NOMO-1 treated with DMSO at 0.1 percent for 48 hours (cell line): ENCODE results near the gene MAML3.

Experiments
- DNase-seq: peaks from one replicate; lab custom pipeline; 2025; ENCODE audit not compliant: unreplicated experiment; lab: John Stamatoyannopoulos, UW

Gene MAML3

DNA sequence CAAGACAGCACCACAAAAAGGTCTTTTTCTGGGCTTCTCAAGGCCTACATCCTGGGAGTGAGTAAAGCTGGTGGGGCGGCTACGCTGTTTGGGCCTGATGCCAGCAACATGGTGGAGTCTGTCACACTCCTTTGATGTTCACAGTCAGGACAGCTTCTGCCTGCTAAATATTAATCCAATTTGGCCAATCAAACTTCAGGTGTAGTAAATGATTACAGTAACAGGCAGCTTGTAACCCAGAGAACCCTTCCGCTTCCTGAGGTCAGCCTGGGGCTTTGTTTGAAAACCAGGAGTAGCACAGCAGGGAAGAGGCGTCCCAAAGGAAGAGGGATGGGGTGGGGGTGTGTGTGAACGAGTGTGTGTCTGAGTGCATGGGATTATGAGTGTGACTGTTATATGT lies 220.4 kb downstream of the MAML3 start:
- no peak for DNase-seq

DNA sequence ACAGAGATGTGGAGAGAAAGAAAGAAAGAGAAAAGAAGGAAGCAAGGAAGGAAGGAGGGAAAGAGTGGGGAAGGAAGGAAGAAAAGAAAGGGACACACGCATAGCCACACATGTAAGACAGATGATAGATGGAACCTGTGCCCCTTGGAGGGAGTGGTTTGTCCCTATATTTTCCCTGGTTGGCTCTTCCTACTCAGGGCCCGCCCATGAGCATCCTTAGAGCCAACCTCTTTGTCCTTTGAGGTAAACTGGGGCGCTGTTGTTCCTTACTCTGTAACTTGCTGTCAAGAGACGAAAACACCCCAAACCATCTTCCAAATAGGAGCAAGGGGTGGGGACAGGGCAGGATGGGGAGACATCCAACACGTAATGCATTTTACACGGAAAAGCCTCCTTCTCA lies 220.9 kb downstream of the MAML3 start:
- no peak for DNase-seq

DNA sequence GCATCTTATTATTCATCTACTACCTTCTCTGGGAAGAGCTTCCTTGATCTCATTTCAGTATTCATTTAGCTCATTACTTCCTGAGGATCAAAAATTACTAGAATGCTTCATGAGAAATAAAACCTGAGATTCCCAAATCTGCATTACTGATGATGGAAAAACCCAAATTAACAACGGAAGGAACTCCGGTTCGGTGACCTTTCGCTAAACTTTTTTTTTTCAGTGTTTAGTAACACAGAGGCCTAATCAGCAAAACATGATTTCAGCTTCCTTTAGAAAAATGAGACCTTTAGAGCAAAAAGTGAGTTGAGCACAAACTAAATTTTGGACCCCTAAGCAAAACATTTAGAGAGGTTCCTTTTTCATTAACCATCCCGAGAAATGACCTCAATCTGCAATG lies 229.2 kb downstream of the MAML3 start:
- no peak for DNase-seq

DNA sequence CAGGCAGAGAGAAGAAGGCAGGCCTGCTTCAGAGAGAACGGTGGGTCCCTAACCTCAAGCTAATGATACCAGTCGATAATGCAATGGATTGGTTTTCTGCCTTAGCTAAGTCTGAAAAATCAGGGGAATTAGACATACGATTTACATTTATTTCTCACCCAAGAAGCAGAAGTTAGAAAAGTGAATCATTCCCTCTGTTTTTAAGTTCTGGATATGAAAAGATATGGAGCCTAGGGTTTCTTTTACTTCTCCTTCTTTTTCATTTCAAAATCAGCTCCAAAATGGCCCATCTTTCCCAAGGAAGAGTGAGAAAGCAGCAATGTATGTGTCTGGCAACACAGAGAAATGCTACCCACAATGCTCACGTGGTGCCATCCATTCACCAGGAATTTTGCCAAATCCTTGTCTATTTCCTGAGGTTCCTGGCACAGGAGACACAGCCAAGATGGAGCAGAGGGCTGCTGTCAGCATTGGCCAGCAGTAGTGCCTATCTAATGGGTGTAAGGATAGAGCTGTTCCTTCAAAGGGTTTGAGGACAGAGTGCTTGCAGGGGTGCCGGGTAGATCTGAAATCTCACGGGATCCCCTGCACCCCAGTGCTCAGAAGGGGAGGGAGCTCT lies 231.5 kb downstream of the MAML3 start:
- no peak for DNase-seq

DNA sequence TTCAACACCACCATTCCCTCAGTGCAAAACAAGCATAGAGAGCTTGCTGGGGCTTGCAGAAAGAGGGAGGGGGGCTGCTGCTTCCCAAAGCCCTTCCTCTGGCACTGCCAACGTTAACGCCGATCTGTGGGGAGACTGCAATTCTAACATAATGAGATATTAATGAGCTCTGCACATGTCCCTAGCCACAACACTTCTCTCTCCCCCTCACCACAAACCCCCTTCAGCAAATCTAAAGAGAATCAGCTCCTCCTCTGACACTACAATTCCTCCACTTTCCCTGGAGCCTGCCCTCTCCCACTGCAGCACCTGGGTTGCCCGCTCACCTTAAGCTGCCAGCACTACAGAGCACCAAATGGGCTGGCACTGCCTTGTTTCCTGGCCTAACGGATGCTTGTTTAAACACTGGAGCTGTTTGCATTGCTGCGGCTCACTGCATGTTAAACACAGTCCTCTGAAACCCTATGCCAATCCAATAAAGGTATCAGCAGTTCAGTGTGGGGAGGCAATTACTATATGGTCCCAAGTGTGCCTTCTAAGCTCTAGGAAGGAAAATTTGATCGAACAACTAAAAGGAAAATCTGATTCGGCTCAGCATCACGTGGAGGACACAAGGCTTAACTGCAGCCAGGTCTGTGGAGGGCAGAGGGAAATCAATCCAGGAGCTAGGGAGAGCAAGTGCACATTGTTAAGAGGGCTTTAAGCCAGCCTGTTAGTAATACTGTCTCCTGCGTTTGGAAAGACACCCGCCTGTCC lies 232.4 kb downstream of the MAML3 start:
- DNase-seq: no peak

DNA sequence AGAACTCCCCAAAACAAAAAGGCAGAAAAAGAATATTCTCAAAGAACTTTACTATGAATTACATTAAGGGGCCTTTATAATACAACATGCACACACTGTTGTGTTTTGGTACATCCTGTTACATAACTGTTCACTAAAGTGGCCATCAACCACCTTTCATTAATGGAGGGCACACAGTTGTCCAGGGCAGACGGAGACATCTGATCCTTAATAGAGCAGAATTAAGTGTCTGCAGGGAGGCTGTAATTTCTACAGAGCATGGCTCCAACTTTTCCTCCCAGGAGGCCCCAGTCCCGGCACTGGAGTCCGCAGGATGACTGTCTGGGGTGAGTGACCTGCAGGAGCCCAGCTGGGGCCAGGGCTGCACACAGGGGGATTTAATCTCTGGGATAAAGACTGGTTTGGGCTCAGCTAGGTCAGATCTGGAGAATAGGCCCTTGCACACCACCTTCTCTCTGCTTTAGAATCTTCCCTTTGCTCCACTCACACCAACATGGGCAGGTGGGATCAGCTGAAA lies 233.4 kb downstream of the MAML3 start:
- DNase-seq: no peak

DNA sequence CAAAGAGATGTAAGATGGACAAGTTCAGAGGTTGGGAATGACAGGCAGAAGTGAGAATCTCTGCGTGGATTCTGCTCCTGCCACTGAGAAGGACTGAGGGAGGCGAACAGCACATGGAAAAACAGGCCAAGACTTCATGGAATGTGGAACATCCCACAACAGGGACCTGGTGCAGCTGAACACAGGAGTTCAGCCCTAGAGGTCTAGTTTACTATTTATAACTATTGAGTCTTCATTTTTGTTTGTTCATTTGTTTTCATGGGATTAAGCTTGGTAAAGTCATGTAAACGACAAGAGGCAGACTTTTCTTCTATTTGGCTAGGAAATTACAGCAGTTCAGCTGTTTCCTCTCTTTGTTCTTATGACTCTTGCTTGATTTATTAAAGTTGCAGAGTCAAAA lies 234.5 kb downstream of the MAML3 start:
- DNase-seq: no peak

DNA sequence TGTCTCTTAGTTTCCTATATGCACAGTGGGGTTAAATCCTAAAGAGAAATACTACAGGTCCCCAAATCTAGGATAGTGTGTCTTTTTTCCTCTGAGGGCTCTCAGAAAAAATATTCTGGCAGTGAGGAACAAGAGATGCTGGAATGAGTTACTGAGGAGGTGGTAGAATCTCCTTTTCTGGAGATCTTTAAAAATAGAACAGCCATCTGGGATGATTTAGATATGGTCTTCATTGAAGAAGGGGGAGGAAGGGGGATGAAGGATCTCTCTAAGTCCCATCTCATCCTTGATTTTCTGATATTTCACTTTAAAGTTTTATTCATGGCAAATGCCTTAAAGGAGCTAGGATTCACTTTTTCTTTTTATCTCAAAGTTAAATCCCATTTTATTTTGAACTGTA lies 235.0 kb downstream of the MAML3 start:
- no peak for DNase-seq

DNA sequence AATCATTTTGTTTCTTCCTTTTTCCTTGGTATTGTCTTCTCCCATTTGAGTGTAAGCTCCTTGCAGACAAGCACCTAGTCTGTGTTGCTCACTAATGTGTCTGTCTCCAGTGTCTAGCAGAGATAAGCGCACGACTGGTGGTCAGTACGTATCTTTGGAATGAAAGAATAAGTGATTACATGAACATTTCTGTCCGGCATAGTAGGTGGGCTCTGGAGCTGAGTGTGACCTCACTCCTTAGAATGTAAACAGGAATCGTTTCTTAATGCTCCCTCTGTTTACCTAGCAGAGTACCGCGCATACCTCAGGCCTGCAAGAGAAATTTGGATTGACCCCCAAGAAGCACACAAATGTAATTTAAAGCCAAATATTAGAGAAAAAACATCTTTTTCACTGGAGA lies 235.4 kb downstream of the MAML3 start:
- DNase-seq: no peak

DNA sequence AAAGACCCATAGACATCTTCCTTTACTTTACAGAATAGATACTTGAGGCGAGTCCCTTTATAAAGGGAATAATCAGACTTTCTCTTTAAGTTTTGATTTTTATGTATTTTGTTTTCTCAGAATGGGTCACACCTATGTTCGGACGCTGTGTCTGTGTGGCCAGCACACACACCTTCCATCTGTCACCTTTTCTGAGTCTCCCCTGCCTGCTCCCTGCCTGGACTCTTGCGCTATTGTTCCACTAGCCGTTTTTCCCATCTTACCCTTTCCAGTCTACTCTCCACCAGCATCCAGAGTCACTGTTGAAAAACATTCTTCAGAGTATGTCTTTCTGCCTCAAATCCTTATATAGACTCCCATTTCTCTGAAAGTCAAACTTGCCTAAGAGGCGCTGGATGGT lies 236.1 kb downstream of the MAML3 start:
- no peak for DNase-seq

DNA sequence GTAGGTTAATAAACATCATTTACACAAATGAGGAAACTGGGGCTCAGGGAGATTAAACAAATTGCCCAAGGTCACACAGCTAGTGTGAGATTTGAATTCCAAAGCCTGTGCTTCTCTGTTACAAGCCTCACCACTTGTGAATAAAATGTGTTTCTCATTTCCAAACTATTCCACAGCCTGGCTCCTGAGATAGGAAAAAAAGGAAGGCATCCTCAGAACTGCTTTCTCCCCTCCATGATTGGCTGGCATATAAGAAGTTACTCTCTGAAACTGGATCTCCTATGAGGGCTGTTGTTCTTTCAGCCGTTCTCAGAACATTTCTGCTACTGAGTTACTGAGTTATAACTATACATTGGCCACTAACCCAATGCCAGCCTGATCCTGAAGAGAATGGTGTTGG lies 237.9 kb downstream of the MAML3 start:
- DNase-seq: no peak

DNA sequence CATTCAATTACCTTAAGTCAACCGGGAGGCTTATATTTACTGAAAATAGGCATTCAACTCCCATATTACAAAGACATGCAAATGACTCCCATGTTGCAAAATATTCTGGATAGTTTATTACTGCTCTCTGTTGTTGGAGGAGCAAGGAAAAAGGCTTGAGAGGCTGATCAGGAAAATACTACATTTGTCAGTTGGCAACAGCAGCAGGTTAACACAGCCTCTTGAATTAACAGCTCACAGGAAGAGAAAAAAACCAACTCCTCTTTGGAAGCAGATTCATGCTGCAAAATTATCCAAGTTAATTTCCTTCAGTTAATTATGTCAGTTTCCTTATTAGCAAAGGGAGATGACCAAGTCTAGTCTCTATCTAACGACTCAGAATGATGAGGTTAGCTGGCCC lies 238.9 kb downstream of the MAML3 start:
- DNase-seq: no peak

DNA sequence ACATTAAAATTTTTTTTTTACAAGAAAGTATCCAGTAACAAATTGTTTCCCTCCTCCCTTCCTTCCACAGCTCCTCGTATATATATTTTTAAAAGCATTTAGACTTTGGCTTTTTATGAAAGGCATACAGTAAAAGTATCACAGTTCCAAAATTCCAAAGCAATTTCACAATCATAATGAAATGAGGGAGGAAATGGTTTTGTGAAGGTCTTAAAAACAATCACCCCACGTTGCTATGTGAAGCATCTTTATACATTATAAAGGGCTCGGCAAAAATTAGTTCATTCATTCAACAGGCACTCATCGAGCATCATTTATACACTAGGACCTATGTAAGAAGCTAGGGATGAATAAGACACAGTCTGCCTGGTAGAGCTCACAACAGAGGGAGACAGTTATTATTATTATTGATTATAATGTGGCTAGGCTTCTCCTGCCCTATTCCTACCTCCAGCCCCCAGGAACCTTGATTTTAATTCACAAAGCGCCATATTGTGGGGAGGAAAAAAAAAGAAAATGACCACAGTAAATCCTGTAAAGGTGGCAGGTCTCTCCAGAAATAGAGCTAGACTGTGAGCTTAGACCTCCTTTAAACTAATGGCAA lies 239.9 kb downstream of the MAML3 start:
- DNase-seq: no peak

DNA sequence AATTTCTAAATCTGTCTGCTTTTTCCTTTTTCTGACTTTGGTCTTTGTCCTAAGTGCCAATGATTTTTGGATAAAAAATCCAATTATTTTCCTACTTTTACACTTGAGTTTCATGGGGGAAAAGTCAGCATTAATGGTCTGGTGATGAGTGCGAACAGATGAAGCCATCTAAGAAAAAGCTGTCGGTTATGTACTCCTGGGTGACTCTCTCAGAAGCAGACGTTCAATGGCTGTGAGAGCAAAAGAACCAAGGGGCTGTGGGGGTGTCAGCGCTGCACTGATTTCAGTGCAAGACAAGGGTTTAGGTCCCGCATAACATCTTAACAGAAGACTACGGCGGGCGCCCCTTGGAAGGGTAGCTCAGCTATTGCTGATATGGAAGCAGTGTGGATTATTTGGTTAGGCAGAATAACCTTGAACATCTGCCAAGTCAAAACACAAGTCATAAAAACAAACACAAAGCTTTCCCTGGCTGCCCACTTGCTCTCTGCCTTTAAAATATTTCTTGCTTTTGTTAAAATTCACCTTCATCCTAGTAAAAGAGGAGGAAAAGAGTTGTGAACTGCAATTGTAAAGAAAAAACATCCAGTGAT lies 240.5 kb downstream of the MAML3 start:
- no peak for DNase-seq

DNA sequence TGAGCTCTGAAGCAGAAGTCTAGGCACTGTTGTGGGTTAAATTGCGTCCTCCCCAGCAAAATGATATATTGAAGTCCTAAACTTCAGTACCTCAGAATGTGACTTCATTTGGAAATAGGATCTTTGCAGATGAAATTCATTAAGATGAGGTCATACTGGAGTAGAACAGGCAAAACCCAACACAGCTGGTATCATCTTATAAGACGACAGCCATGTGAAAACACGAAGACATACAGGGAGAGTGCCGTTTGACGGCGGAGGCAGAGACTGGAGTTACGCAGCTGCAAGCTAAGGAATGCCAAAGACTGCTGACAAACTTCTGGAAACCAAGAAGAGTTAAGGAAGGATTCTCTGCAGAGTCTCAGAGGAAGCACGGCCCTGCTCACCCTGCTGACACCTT lies 241.5 kb downstream of the MAML3 start:
- DNase-seq: no peak

DNA sequence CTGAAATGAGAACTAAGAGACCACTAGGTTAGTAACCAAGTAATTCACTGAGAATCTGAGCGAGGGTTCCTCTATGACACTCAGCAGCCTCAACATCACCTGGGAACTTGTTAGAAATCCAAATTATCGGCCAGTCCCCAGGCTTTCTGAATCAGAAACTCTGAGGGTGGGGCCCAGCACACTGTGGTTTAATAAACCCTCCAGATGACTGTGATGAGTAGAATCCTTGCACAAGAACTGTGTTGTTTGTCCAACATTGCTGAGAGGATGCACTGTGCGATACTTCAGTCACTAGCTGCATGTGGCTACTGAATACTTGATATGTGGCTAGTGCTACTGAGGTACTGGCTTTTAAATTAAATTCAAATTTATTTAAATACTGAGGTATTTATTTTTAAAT lies 243.9 kb downstream of the MAML3 start:
- no peak for DNase-seq

DNA sequence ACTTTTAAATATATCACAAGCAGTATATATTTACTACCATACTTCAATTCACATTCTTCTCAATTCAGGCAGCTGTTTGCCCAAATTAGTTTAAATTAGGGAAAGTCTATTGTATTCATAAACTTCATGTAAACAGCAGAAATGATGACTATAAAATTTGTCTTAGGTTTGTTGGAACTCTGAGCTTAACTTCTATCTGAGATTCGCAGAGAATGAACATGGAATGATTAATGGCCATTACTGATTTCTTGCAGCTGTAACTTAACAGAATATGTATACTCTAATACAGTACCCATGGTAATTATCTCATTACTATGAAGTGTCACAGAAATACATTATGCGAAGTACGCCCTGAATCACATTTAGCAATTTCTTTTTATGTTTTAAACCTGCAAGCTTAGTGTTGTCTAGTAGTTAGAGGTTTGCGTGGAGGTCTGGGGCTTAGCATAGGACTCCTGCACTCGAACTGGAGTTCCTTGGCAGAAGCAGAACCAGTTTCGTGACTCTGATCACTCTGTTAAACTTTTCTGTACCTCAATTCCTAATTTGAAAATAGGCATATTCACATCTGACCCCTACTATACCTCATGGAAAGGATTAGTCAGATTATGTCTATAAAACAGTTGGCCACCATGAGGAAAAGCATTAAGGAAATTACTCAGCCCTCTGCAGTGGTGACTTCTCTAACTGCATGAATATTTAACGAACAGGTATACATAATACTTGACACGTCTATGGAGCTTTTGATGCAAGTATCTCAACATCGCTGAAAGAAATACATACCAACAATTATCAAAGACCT lies 245.1 kb downstream of the MAML3 start:
- no peak for DNase-seq

DNA sequence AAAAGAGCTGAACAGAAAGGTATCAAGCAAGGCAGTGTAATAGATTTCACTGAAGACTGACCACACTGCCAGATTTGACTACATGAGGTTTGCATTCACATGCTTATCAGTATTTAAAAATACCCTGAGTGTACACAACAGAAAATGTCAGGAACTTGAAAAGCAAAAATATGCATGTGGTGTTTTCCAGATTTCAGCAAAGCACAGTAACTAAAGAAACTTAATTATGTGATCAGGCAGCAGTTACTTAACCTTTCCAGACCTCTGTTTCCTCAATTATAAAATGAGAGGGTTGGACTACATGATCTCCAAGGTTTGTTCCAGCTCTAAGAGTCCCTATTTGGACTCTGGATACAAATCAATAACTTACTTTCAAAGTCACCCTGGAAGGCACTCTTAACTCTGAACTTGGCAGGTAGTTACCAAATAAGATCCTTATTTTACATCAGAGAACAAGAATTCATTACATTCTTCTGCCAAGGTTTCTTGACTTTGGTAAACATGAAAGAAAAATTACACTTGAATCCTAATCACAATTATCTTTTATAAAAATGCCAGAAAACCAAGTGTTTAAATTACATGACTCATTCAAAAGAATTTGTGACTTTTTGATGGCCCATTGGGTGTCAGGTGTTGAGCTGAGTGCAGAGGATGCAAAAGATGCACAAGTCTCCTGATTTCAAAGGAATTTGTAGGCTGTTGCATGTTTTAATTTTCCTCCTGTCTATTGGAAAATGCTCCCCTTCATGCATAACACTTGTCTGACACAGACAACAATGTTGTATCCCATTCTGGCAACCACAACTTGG lies 246.8 kb downstream of the MAML3 start:
- DNase-seq: no peak

DNA sequence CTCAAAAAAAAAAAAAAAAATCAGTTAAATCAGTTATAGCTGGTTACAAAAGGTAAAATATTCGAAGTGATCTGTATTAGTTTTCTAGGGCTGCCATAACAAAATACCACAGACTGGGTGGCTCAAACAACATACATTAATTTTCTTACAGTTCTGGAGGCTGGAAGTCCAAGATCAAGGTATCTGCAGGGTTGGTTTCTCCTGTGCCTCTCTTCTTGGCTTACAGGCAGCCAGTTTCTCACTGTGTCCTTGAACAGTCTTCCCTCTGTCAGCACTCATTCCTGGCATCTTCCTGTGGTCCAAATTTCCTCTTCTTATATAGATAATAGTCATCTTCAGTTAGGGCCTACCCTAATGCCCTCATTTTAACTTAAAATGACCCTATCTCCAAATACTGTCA lies 248.5 kb downstream of the MAML3 start:
- DNase-seq: no peak

DNA sequence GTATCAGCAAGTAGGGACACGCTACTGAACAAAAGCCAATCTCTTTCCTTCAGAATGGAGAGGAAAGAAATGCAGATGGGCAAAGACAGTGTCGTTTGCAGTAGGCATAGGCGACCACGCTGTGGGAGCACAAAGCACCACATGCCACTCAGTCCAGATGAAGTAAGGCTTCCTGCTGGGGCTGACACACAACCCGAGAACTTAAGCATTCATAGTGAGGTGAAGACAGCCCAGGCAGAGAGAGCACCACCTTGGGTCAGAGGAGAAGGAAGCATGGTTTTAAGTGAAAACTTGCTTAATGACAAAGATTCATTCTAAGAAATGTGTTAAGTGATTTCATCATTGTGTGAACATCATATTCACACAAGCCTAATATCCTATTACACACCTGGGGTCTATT lies 249.6 kb downstream of the MAML3 start:
- DNase-seq: no peak
